Dermis microvascular lymphatic vessel endothelial cell (primary cell): ENCODE measurements around the gene CEP95. TPM values are rescaled to one million over a fixed set of nuclear protein-coding genes. Genes with fewer than 3 reads are reported as not detected.

ENCODE experiments used
- DNase-seq, 2 donors: peaks; one replicate each; pipeline versions ENCODE4 v3.0.0 to v3.0.0-alpha.2; 2010; ENCODE audit warnings: low read depth in 2 of 2
- total RNA-seq: library from RNA; depleted of rRNA; stranded (reverse); fragments of >200 nt; gene quantifications from 2 replicates; pipeline ENCODE4 v1.2.1, GENCODE V29; 2014

Gene CEP95
- total RNA-seq, 1 donor from 2014 or later: 12.2 TPM

DNA sequence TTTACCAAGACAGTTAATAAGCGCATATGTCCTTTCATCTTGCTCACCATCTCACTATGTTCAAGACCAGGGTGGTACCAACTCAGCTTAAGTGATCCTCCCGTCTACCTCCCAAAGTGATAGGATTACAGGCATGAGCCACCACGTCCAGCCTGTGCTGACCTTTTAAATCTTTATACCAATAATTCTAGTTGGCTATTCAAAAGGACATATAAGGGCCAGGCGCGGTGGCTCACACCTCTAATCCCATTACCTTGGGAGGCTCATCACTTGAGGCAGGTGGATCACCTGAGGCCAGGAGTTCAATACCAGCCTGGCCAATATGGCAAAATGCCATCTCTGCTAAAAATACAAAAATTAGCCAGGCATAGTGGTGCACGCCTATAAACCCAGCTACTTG, 2.4 kb downstream of the CEP95 start:
- no peak for DNase-seq

DNA sequence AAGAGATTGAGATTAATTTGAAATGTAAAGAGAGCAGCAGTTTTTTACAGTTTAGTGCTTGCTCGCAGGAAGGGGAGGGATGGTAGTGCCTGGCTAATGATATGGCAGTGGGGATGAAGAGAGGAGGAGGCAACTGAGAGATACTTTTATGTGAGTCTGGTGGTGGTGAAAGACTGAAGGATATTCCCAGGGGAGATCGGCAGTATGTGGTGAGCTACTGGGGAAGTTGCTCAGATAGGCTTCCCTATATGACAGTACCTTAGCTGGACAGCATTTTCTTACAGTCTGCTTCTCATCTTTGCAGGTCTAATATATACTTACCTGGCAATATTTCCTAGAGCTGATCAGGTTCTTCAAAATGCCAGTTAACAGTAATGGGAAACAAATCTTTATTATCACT, 8.6 kb downstream of the CEP95 start:
- DNase-seq: no peak

DNA sequence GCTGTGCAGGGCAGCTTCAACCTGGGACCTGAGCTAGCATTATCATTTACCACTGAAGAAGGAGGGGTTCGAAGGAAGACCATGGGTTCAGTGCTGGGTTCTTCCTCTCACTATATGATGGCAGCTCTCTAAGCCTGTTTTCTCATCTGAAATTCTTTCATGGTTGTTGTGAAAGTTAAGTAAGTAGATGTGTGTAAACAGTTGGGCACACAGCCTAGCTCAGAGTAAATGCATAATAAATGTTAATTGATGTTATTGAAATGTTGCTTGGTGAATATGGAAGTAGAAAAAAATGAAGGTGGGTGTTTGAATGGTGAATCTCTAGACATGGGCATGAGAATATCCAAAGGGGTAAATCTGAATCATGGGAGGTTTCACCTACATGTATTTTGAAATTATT, 9.1 kb downstream of the CEP95 start:
- DNase-seq: no peak

DNA sequence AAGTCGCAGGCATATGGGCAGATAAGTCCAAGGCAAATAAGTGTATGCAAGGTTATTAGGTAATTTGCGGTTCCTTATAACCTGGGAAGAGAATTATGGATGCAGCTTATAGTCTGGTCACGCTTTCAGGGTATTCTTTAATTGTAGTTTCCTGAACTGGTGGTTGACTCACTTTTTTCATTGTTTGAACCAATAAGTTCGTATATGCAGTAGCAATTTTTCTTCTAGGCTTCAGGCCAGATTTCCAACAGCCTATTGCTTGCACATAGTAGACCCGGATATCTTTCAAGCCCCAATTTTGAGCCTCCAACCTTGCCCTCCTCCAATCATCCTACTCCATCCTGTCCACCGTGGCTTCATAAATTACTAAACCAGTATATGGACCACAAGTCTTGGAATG, 12.8 kb downstream of the CEP95 start:
- peak in 1 of 2 donors; percentile 35 for DNase-seq

DNA sequence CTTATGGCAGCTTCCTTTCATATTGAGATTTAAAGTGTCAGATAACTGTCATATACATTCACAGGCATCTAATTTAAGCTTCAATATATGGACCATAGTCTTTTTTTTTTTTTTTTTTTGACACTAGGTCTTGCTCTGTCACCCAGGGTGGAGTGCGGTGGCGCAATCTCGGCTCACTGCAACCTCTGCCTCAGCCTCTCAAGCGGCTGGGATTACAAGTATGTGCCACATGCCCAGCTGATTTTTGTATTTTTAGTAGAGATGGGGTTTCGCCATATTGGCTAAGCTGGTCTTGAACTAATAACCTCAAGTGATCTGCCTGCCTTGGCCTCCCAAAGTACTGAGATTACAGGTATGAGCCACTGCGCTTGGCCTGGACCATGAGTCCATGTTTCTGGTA, 13.6 kb downstream of the CEP95 start:
- DNase-seq: no peak

DNA sequence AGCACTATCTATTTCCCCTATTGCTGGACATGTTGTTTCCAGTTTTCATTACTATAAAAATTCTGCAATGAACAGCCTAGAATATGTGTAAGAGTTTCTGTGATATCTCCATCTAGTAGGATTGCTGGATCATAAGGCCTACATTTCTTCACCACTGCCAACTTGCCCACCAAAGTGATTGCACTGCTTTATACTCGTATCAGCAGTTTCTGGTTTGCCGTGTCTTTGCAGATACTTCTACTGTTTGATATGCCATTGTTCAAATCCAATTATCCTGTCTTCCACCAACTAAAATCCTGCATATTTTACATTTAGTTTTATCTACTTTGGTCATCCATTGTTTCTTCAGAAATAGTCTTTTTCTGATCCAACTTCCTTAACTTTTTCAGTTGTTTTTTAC, 21.1 kb downstream of the CEP95 start:
- no peak for DNase-seq

DNA sequence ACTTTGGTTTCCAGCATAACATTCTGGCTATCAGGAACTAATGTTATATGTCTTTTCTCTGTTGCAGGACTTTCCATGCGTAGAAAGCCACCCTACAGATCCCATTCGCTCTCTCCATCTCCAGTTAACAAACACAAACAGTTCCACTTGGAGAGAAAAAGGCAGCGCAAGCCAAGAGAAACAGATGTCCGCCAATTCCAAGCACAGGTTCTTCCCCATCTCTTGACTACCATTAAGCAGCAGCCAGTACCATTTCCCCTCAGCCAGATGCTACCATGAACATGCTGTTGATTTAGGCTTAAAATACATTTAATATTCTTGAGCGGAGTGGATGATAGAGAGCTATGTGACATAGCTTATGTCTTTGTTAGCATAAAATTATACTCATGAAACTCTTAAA, 22.4 kb downstream of the CEP95 start:
- peak in 1 of 2 donors; percentile 13 for DNase-seq

DNA sequence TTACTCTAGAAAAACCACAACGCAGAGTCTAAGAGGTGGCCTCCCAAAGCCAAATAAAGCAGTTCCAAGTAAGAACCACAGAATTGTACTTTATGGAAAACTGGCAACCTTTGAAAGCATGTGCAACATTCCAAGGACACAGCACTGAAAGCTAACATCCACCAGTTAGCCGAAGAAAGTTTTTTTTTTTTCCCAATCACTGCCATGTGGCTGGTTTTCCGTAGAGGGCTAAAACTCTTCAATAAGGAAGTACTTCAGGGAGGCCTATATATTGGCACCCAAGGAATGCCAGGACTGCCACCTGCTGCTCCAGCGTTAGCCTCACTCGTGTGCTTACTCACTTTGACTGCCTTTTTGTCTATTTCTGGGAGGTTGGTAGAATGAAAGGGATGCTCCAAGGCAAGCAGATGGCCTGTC, 25.2 kb downstream of the CEP95 start:
- no peak for DNase-seq

DNA sequence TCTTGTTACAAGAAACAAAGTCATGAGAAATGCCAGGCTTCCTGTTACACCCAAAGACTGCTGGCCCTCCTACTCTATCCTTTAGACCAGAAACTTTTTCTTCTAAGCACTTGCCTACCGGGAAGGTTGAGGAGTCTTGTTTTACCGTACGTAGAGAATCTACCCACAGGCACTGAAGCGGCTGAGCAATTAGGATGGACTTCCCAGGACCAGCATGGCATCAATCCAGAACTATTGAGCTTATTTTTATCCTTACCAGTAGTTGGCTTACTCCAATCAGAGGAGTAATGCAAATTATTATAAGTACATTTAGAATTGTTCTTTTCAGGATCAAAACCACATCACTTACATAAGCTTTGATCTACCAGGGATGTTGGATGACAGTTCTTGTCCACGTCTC, 25.6 kb downstream of the CEP95 start:
- no peak for DNase-seq

DNA sequence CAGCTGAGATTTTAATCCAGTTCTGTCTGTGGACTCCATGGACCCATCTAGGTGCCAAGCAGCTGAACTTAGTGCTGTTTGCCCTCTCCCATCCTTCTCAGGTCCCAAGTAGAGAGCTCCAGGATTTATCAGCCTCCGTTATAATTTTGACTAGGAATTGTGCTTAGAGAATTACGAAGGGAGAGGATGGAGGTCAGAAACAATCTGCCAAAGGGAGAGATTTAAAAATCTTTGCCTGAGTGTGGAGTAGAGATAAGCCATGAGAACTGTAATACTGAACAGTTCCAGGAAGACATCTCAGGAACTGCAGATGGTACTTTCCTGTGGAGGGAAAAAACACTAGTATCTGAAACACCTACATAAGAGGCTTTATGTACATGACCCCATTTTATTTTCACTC, 27.0 kb downstream of the CEP95 start:
- DNase-seq: no peak

DNA sequence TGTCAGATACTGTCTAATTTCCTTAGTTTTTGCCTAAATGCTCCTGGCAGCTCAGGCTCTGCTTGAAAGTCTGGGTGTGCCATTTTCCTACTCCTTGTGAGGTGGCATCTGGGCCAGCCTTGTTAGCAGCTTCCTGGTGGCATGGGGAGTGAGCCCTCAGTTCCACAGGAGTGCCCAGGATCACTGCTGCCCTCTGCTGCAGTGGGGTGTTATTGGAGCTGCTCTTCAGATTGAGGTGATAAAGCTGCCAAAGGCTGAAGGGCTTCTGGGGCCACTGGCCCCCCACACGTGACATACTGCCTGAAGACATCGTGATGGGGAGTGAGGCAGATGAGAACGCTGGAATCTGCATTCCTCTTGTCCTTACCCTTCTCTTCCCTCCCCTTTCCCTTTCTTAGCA, 27.4 kb downstream of the CEP95 start:
- DNase-seq: peak in 1 of 2 donors; percentile 31

DNA sequence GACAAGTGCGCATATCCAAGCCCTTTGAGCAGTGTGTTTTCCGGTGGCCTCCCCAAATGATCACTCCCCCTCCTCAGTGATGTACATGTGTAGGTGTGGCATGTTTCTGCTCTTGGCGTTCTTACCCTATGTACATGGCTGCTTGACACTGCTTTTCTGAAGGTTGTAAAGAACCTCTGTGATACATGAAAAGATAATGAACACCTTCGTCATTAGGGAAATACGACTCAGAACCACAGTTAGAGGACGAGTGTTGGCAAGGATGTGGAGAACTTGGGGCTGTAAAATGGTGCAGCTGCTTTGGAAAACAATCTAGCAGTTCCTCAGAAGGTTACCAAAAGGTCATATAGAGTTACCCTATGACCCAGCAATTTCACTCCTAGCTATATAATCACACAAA, 28.6 kb downstream of the CEP95 start:
- DNase-seq: peak in 1 of 2 donors; percentile 2

DNA sequence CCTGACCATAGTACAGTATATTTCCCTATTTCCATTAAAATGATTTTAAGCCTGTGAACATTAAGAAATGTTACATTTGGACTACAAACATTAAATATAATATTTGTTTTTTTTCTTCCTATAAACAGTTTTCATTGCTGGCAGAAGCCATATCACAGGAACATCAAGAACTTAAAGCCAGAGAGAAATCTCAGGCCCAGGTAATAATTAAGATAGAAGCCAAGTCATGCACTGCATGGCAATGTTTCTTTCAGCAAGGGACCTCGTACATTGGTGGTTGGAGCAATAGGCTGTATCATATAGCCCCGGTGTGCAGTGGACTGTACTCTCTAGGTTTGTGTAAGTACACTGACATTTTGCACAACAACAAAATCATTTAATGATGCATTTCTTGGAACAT, 30.1 kb downstream of the CEP95 start:
- no peak for DNase-seq

DNA sequence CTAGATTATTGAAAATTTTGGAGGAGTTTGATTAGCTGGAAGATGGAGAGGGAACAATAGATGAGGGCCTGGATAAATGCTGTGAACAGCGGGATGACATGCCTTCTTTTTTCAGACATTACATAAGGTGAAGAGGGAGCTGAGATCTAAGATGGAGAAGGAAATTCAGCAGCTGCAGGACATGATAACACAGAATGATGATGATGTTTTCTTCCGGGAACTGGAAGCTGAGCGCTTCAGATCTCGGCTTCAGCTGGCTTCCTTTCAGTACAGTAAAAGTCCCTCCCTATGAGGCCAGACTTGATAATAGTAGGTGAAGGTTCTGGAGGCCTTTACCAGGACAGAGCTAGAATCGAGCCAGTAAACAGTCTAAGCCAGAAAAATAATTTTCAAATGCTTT, 30.7 kb downstream of the CEP95 start:
- no peak for DNase-seq

DNA sequence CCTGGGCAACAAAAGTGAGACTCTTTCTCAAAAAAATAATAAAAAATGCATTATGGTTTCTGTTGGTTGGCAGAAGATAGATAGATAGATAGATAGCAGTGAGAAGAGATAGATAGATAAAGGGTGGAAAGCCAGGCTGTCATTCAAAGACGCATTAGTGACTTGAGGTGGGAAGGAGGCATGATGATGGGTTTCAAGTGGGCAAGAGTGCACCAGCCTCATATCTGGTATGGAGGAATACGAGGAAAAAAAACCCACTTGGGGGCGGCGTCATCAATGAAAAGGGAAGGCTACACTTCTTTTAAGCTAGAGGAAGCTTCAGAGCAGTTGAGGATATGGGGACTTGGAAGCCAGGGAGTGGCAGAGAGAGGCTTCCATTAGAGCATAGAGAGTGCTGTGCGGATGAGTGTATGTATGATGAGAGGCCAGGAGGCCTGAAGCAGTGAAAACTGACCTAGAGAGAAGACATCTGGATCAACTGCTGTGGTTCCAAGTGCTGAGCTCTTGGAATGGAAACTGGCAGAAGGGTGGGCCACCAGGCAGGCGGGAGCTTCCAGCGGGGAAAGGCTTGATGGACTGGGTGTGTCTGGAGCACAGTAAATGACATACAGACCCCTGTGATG, 31.8 kb downstream of the CEP95 start:
- no peak for DNase-seq

DNA sequence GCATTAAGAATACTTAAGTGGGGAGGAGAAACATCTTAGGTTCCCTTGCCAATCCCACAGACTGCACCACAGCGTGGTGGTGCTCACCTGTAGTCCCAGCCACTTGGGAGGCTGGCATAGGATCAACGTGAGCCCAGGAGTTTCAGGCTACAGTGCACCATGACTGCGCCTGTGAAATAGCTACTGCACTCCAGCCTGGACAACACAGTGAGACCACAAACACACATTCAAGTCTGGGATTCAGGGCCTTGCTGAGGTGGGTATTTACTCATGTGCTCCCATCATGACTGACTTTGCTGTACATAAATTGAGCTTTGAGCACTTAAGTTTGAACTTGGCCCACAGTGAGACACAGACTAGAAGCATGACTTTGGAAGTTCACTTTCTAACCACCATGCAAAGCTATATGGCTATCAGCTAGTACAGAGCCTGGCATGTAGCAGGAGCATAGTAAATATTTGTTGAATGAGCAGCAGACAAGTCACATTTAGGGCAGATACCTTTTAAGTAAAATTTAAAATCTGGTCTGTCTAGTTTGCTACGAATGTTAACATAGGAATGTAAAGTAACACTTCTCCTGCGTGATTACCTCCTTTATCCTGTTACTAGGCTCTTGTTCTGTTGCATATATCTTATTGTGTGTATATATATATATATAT, 33.5 kb downstream of the CEP95 start:
- DNase-seq: no peak

DNA sequence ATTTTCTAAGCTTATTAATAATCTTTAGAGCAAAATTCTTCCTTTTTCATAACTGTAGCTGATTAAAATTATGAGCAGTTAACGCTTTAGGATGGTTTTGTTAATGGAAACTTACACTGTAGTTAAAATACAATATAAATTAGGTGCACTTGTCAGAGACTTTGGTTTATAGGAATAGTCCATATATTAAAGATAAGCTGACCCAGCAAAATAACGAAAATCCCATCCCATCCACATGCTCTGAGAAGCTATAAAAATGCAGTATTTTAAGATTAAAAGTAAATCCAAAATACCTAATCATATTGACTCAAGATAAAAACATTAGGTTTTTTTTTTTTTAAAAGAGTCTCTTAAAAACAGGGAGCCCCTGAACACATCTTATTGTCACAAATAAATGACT, 38.0 kb downstream of the CEP95 start:
- DNase-seq: no peak

DNA sequence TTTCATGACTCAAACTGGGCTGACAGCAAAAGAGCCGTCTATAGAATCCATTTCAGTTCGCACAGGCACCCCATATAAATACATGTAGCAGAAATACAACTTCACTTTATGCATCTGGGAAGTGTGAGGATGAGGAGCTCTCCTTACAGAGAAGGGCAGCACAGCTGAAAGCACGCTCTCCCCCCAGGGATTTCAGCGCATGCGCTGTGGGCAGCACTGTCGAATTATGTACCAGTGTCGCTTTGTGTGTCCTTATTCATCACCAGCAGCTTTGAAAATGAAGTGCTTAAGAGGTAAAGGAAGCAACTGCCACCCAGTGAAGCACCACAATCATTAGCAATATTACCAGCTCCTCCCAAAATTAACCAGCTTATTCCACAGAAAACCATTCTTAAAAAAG, 39.9 kb downstream of the CEP95 start:
- no peak for DNase-seq

DNA sequence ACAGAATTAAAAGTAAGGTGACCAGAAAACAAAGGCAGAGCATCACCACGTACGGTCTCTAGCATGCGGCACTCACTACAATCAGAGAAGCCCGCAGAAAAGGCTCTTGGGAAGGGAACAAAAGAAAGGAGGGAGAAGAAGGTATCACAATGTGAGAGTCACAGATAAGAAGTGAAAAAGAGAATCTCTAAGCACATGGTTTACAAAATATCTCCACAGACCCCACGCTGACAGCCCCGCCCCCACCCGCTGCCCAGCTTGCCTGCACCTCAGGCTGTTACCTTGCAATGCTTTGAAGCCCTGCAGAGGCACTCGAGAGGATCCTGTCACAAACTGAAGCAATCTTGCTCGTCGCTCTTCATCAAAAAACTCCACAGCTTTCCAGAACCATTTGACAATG, 40.5 kb downstream of the CEP95 start:
- DNase-seq: no peak

DNA sequence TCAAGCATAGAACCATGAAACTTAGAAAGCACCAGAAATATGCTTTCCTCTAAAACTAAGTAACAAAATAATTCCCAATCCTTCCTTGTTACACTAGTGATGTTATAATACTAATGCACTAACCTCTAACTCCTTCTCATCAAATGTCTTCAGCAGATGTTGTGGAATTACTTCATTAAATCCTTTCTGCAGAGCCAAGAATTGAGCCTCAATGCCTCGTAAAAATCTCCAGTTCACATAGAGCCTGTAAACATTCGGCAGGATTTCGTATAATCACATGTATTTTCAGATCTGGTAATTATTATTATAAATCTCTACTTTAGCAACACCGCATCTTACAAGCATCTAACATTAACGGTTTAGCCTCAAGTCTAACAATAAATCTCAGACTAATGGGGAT, 44.7 kb downstream of the CEP95 start:
- no peak for DNase-seq

DNA sequence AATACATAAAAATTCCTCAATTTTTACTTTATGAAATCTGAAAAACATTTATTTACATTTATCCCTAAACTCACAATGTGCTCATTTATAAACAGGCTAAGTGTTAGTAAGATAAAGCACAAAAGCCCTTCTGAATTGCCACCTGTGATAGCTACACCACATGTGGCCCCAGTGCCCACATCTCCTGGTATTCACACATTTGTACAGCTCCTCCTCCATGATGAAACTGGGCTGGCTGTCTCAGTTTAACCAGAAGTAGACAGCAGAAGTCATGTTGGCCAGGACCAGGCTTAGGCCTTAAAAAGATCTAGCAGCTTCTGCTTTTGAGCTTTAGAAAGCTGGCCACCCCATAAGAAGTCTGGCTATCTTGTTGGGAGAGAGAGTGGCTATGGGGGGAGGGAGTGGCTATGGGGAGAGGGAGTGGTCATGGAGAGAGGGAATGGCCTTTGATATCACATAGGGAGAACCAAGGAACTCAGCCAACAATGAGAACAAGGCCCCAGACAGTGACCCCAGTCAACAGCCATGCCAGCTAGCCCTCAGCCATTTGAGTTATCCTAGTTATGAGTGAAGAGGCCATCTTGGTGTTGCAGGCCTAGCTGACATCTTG, 47.4 kb downstream of the CEP95 start:
- no peak for DNase-seq

DNA sequence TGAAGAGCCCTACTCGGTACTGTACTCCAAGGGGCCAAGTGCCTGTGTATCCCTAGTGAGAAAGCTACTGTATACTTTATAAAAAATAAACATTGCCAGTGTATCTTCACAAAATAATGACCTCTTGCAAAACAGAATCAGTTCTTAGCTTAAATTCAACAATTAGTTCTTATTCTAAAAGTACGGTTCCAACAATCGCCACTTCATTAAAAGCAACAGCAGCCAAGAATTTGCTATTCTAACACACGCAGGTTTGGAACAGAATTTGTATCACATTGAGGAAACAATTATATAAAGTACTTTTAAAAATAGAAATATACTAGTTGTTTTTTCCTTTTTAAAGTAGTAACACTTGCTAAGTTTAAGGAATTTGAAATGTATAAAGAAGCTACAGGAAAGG, 48.5 kb downstream of the CEP95 start:
- no peak for DNase-seq

DNA sequence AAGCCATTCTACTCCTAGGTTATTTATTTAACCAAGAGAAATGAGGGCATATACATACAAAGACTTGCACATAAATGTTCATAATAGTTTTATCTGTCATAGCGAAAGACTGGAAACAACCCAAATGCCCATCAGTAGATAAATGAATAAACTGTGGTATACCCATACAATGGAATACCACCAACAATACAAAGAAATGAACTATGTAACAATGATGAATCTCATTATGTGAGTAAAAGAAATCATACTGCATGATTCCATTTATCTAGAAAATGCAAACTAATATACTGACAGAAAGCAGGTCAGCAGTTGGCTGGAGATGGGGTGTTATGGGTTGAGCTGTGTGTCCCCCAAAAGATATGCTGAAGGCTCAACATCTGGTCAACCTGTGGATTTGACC, 57.3 kb downstream of the CEP95 start:
- no peak for DNase-seq
